HCT116 (cell line): Measurements from ENCODE around the gene COL5A2. TPM values are rescaled to one million over a fixed set of nuclear protein-coding genes. Genes with fewer than 3 reads are reported as not detected.
A peak's percentile ranks its signal among the peaks of the same experiment; 100 is the strongest.

Source experiments
- ATAC-seq: fragments of 200-7000 bp; cut with Tn5 transposase; 2 replicates; pipeline ENCODE4 v1.9.1; 2020; ENCODE audit warnings: mild to moderate bottlenecking, moderate library complexity
- BruUV-seq: library from RNA; stranded (reverse); fragments of 400-500 nt; replicated peaks from 2 replicates; lab custom pipeline; 2021; lab: Mats Ljungman, UMichigan
- CTCF ChIA-PET: fragments of 300-600 bp; sonication (Branson Sonifier 250); formaldehyde crosslinking; loops from one replicate; lab custom pipeline; 2021; ENCODE audit warnings: antibody characterized with exemption; lab: Charles Lee
- POLR2A ChIA-PET: fragments of 300-600, 350-600 bp; sonication (Branson Sonifier 250); formaldehyde crosslinking; loops from one replicate; lab custom pipeline; 2021; ENCODE audit warnings: antibody characterized with exemption; lab: Charles Lee
- RAD21 ChIA-PET, 2 experiments: fragments of 300-600 bp; sonication (Branson Sonifier 250); formaldehyde crosslinking; loops; one replicate each; lab custom pipeline; 2023; ENCODE audit warnings: low total read pairs in 2 of 2; ENCODE audit not compliant: uncharacterized antibody in 2 of 2, unreplicated experiment in 2 of 2, low non-redundant PET in 1 of 2; lab: Charles Lee
- DNase-seq: peaks from one replicate; pipeline ENCODE4 v3.0.0-alpha.2; 2010; ENCODE audit warnings: low read depth, low spot score
- H2AFZ ChIP-seq: fragments of 200-600 bp; shearing (Covaris generic), sonication (generic); 2 replicates; pipeline ENCODE4 v1.6.1; 2017; ENCODE audit warnings: low read depth, mixed run types, mixed read lengths, antibody characterized with exemption, low read length; ENCODE audit not compliant: poor library complexity, severe bottlenecking
- H3K27ac ChIP-seq: 2 replicates; pipeline ENCODE4 v1.5.1; 2012; ENCODE audit warnings: low read depth, low read length
- H3K27me3 ChIP-seq: fragments of 200-600 bp; sonication (generic); 2 replicates; pipeline ENCODE4 v1.6.1; 2016; ENCODE audit warnings: mixed run types, low read length, mixed read lengths; ENCODE audit not compliant: insufficient read depth
- H3K36me3 ChIP-seq, 2 experiments: fragments of 200-500 bp in 1 of 2; fragments of 200-600 bp in 1 of 2; sonication (Bioruptor generic) in 1 of 2; sonication (generic) in 1 of 2; 2 replicates each; pipeline versions ENCODE4 v1.5.1 to v1.6.1; 2014 to 2016; ENCODE audit warnings: low read length in 2 of 2, inconsistent platforms in 1 of 2, mixed read lengths in 1 of 2, mixed run types in 1 of 2; ENCODE audit not compliant: insufficient read depth in 2 of 2, control insufficient read depth in 1 of 2
- H3K4me1 ChIP-seq, 2 experiments: fragments of 200-600 bp in 1 of 2; sonication (generic) in 1 of 2; 2 replicates each; pipeline versions ENCODE4 v1.5.1 to v1.6.1; 2012 to 2017; ENCODE audit warnings: low read length in 2 of 2, inconsistent platforms in 1 of 2, mild to moderate bottlenecking in 1 of 2, mixed read lengths in 1 of 2, mixed run types in 1 of 2, moderate library complexity in 1 of 2; ENCODE audit not compliant: insufficient read depth in 2 of 2, control insufficient read depth in 1 of 2
- H3K4me2 ChIP-seq: fragments of 200-600 bp; sonication (generic); 2 replicates; pipeline ENCODE4 v1.6.1; 2017; ENCODE audit warnings: mixed run types, low read length, mixed read lengths
- H3K4me3 ChIP-seq, 2 experiments: fragments of 200-600 bp in 1 of 2; sonication (generic) in 1 of 2; replicated peaks in 1 of 2; 2 replicates each; pipeline ENCODE4 v1.5.1; 2011 to 2016; ENCODE audit warnings: low read length in 2 of 2, control low read depth in 1 of 2, low read depth in 1 of 2, mild to moderate bottlenecking in 1 of 2, mixed read lengths in 1 of 2, mixed run types in 1 of 2
- H3K79me2 ChIP-seq: fragments of 200-600 bp; sonication (generic); 2 replicates; pipeline ENCODE4 v1.6.1; 2017; ENCODE audit warnings: mild to moderate bottlenecking, mixed run types, low read length, moderate library complexity, mixed read lengths; ENCODE audit not compliant: insufficient read depth
- H3K9ac ChIP-seq: fragments of 200-600 bp; sonication (generic); 2 replicates; pipeline ENCODE4 v1.6.1; 2016; ENCODE audit warnings: low read length, mixed read lengths
- H3K9me2 ChIP-seq: fragments of 200-600 bp; sonication (generic), shearing (Covaris generic); 2 replicates; pipeline ENCODE4 v1.6.1; 2017; ENCODE audit warnings: mixed run types, mild to moderate bottlenecking, moderate library complexity; ENCODE audit not compliant: insufficient read depth
- H3K9me3 ChIP-seq, 2 experiments: fragments of 200-500 bp in 1 of 2; fragments of 200-600 bp in 1 of 2; sonication (Bioruptor generic) in 1 of 2; sonication (generic) in 1 of 2; 2 replicates each; pipeline ENCODE4 v1.6.1; 2014 to 2017; ENCODE audit warnings: low read length in 2 of 2, mixed read lengths in 2 of 2, inconsistent platforms in 1 of 2, low read depth in 1 of 2, mild to moderate bottlenecking in 1 of 2, mixed run types in 1 of 2, moderate library complexity in 1 of 2; ENCODE audit not compliant: control insufficient read depth in 1 of 2, insufficient read depth in 1 of 2
- H4K20me1 ChIP-seq: fragments of 200-600 bp; sonication (generic), shearing (Covaris generic); 2 replicates; pipeline ENCODE4 v1.6.1; 2017; ENCODE audit warnings: mixed run types, mild to moderate bottlenecking, moderate library complexity; ENCODE audit not compliant: insufficient read depth
- ATF3 ChIP-seq: IDR thresholded peaks from 2 replicates; pipeline ENCODE4 v1.6.1; 2012
- CBX3 ChIP-seq: IDR thresholded peaks from 2 replicates; pipeline ENCODE4 v1.6.1; 2012; ENCODE audit warnings: low read depth
- CTCF ChIP-seq, 3 experiments: fragments of 200-600 bp in 1 of 3; sonication (generic) in 1 of 3; IDR thresholded peaks in 2 of 3; conservative IDR thresholded peaks in 1 of 3; 2 replicates each; pipeline ENCODE4 v1.5.1; 2012 to 2017; ENCODE audit warnings: low read depth in 2 of 3, low read length in 2 of 3, antibody characterized with exemption in 1 of 3, borderline replicate concordance in 1 of 3, control low read depth in 1 of 3, mild to moderate bottlenecking in 1 of 3, mixed read lengths in 1 of 3, mixed run types in 1 of 3, moderate library complexity in 1 of 3; ENCODE audit not compliant: insufficient read depth in 1 of 3
- EGR1 ChIP-seq: IDR thresholded peaks from 2 replicates; pipeline ENCODE4 v1.6.1; 2012; ENCODE audit warnings: low read depth
- ELF1 ChIP-seq: IDR thresholded peaks from 2 replicates; pipeline ENCODE4 v1.6.1; 2012; ENCODE audit warnings: low read depth, borderline replicate concordance
- EZH2 ChIP-seq: fragments of 200-600 bp; sonication (generic); IDR thresholded peaks from 2 replicates; pipeline ENCODE4 v1.6.1; 2017; ENCODE audit warnings: antibody characterized with exemption, mixed run types
- JUND ChIP-seq: IDR thresholded peaks from 2 replicates; pipeline ENCODE4 v1.6.1; 2012
- POLR2A ChIP-seq: IDR thresholded peaks from 2 replicates; pipeline ENCODE4 v1.7.0; 2011; ENCODE audit warnings: borderline replicate concordance; ENCODE audit not compliant: insufficient read depth, insufficient read length; ENCODE audit errors: extremely low read depth
- RAD21 ChIP-seq: IDR thresholded peaks from 2 replicates; pipeline ENCODE4 v1.6.1; 2012; ENCODE audit warnings: low read depth, mild to moderate bottlenecking
- REST ChIP-seq: IDR thresholded peaks from 2 replicates; pipeline ENCODE4 v1.6.1; 2012; ENCODE audit warnings: low read depth
- SIN3A ChIP-seq: IDR thresholded peaks from 2 replicates; pipeline ENCODE4 v1.6.1; 2012; ENCODE audit warnings: low read depth
- SP1 ChIP-seq: IDR thresholded peaks from 2 replicates; pipeline ENCODE4 v1.6.1; 2012; ENCODE audit warnings: low read depth
- SRF ChIP-seq: IDR thresholded peaks from 2 replicates; pipeline ENCODE4 v1.6.1; 2012; ENCODE audit warnings: low read depth
- TCF7L2 ChIP-seq: IDR thresholded peaks from 2 replicates; pipeline ENCODE4 v1.7.0; 2011; ENCODE audit warnings: borderline replicate concordance, inconsistent platforms; ENCODE audit not compliant: insufficient read depth, insufficient read length; ENCODE audit errors: extremely low read depth
- YY1 ChIP-seq: IDR thresholded peaks from 2 replicates; pipeline ENCODE4 v1.6.1; 2011; ENCODE audit warnings: low read length, low read depth, moderate library complexity, mild to moderate bottlenecking; ENCODE audit not compliant: insufficient replicate concordance; ENCODE audit errors: extremely low read depth
- ZFX ChIP-seq: fragments of 450-650 bp; IDR thresholded peaks from 2 replicates; pipeline ENCODE4 v1.6.1; 2017
- ZNF274 ChIP-seq: fragments of 200-500 bp; sonication (Bioruptor generic); IDR thresholded peaks from 2 replicates; pipeline ENCODE4 v1.6.1; 2014; ENCODE audit warnings: mild to moderate bottlenecking, low read depth, low read length, inconsistent platforms
- intact Hi-C: fragments of 100-400 bp; cut with micrococcal nuclease; formaldehyde crosslinking; loops from 2 replicates; pipeline ENCODE4 v1.10.0; 2022
- total RNA-seq: library from RNA; stranded (reverse); gene quantifications from one replicate; pipeline ENCODE4 v1.2.1, GENCODE V29; 2021; ENCODE audit not compliant: unreplicated experiment
- TF ChIP-seq, protein P1 (sequence below): IDR thresholded peaks from 2 replicates; pipeline ENCODE4 v1.6.1; 2012
- TF ChIP-seq, protein P2 (sequence below): IDR thresholded peaks from 2 replicates; pipeline ENCODE4 v1.6.1; 2011; ENCODE audit warnings: mild to moderate bottlenecking, low read length, moderate library complexity; ENCODE audit not compliant: insufficient replicate concordance; ENCODE audit errors: extremely low read depth

COL5A2 gene
- total RNA-seq, 1 experiment from 2014 or later, result 2.3 TPM

DNA sequence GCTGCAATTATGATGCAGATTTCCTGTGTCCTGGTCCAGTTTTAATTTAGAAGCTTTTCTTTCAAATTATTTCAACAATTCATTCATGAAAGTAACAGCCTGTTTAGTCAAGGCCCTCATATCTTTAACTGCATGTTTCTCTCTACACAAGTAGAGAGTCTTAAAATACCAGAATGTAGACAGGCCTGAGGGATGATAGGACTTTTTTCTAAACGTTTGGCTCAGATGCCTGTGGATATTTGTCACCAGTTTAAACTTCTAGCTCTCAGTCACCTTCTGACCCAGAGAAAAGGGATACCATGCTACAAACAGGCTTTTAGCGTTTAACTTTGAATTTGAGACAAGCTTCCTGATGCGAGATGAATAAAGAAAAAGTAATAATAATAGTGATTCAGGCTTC is 15.7 kb downstream of the COL5A2 start:
- Histone ChIP-seq H3K4me2 (no peak overlapping the region), H3K4me3 (no peak overlapping the region), H3K27ac (no peak overlapping the region), H3K79me2 (no peaks in the 10 kb centered on the region), H3K9ac (no peak overlapping the region), H3K9me2 (no peaks in the 10 kb centered on the region), H3K9me3 (no peaks in the 10 kb centered on the region), H4K20me1 (no peaks in the 10 kb centered on the region), H3K36me3 (no peaks in the 10 kb centered on the region), H2AFZ (peak overlapping the region; percentile 45), H3K4me1 (no peaks in the 10 kb centered on the region), H3K27me3 (no peaks in the 10 kb centered on the region)
- TF ChIP-seq CBX3 (no peak), EGR1 (no peak), SP1 (no peak), ELF1 (no peak), CTCF (IDR thresholded peaks at IDR 0.05 in 2 of 3, conservative IDR thresholded peaks at IDR 0.05 in 1 of 3; ENCODE audit: borderline replicate concordance in 1 of 3, insufficient read depth in 1 of 3, low read depth in 2 of 3, low read length in 2 of 3) (no peak), SRF (no peak), ZFX (no peak), REST (no peak), ATF3 (no peak), JUND (no peak), EZH2 (no peak), ZNF274 (no peak), SIN3A (no peak), YY1 (no peak), RAD21 (no peak), POLR2A (no peak), TCF7L2 (no peak)
- TF ChIP-seq, protein P1, sequence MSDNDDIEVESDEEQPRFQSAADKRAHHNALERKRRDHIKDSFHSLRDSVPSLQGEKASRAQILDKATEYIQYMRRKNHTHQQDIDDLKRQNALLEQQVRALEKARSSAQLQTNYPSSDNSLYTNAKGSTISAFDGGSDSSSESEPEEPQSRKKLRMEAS, result no peak
- TF ChIP-seq, protein P2, sequence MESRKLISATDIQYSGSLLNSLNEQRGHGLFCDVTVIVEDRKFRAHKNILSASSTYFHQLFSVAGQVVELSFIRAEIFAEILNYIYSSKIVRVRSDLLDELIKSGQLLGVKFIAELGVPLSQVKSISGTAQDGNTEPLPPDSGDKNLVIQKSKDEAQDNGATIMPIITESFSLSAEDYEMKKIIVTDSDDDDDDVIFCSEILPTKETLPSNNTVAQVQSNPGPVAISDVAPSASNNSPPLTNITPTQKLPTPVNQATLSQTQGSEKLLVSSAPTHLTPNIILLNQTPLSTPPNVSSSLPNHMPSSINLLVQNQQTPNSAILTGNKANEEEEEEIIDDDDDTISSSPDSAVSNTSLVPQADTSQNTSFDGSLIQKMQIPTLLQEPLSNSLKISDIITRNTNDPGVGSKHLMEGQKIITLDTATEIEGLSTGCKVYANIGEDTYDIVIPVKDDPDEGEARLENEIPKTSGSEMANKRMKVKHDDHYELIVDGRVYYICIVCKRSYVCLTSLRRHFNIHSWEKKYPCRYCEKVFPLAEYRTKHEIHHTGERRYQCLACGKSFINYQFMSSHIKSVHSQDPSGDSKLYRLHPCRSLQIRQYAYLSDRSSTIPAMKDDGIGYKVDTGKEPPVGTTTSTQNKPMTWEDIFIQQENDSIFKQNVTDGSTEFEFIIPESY, result no peak
- DNase-seq, result no peak
- ATAC-seq, result no peak
- ChIA-PET POLR2A (no interaction called here), RAD21 (no interaction called here), CTCF (interaction anchor here (1.5 to 1.6 kb wide), 2 partner anchors 14 to 20 kb away, joined by 5 to 12 read pairs; no protein-coding TSS in a partner anchor)
- intact Hi-C loops, result no loop called here
- no TSS peak for BruUV-seq
